Heart left ventricle (tissue), 16 donors: ENCODE measurements around the gene ARHGEF10L. TPM values are rescaled to one million over a fixed set of nuclear protein-coding genes. Genes with fewer than 3 reads are reported as not detected.

Experiments used
- ATAC-seq, 4 donors: fragments of 200-7000 bp; cut with Tn5 transposase; one replicate each; pipeline ENCODE4 v1.9.1; 2020 to 2022; ENCODE audit warnings: moderate library complexity in 4 of 4, mild to moderate bottlenecking in 3 of 4, moderate number of reproducible peaks in 1 of 4
- DNase-seq, 5 donors: peaks; one replicate each; pipeline ENCODE4 v3.0.0-alpha.2; 2020
- H3K27ac ChIP-seq, 12 donors: fragments of 200-600 bp; sonication (generic) in 4 of 12; one replicate each; pipeline versions ENCODE4 v1.5.0 to v1.8.0; 2016 to 2022; ENCODE audit warnings: mild to moderate bottlenecking in 2 of 12
- H3K27me3 ChIP-seq, 9 donors: fragments of 200-600 bp; sonication (generic) in 2 of 9; one replicate each; pipeline versions ENCODE4 v1.5.1 to v1.8.0; 2016 to 2022; ENCODE audit warnings: mild to moderate bottlenecking in 3 of 9
- H3K36me3 ChIP-seq, 9 donors: fragments of 200-600 bp; sonication (generic) in 2 of 9; one replicate each; pipeline versions ENCODE4 v1.5.0 to v1.8.0; 2018 to 2022; ENCODE audit warnings: mild to moderate bottlenecking in 2 of 9
- H3K4me1 ChIP-seq, 12 donors: fragments of 200-600 bp; sonication (generic) in 4 of 12; one replicate each; pipeline versions ENCODE4 v1.5.0 to v1.8.0; 2016 to 2022; ENCODE audit warnings: mild to moderate bottlenecking in 3 of 12
- H3K4me3 ChIP-seq, 12 donors: fragments of 200-600 bp; sonication (generic) in 4 of 12; one replicate each; pipeline versions ENCODE4 v1.5.0 to v1.8.0; 2017 to 2022; ENCODE audit warnings: mild to moderate bottlenecking in 9 of 12, moderate library complexity in 4 of 12
- H3K9me3 ChIP-seq, 12 donors: fragments of 200-600 bp; sonication (generic) in 4 of 12; one replicate each; pipeline versions ENCODE4 v1.5.0 to v1.8.0; 2016 to 2022; ENCODE audit warnings: mild to moderate bottlenecking in 1 of 12
- CTCF ChIP-seq, 12 donors: fragments of 200-600 bp; sonication (generic) in 4 of 12; IDR thresholded peaks; one replicate each; pipeline versions ENCODE4 v1.5.0 to v1.8.0; 2018 to 2022; ENCODE audit warnings: antibody characterized with exemption in 12 of 12, mild to moderate bottlenecking in 5 of 12
- POLR2A ChIP-seq, 2 donors: fragments of 450-650 bp; IDR thresholded peaks; one replicate each; pipeline ENCODE4 v1.6.1; 2017; ENCODE audit warnings: antibody characterized with exemption in 2 of 2, mild to moderate bottlenecking in 2 of 2, moderate library complexity in 2 of 2
- WGBS, 4 donors: extraction: QIAGEN DNeasy Blood & Tissue Kit in 2 of 4; methylation state at CpG; one replicate each; pipeline versions ENCODE4 v1.1.5 to v1.1.7; 2013 to 2018; 5-methylcytosine and 5-hydroxymethylcytosine counted together
- intact Hi-C, 10 donors: fragments of 100-400 bp; cut with DNase I; formaldehyde crosslinking; loops; one replicate each; pipeline versions ENCODE4 v1.11.1 to v1.14.2; 2022
- polyA plus RNA-seq, 2 donors: library from polyadenylated mRNA; stranded (reverse); fragments of 200-250 nt; gene quantifications; one replicate each; pipeline ENCODE4 v1.2.3, GENCODE V29; 2013
- total RNA-seq, 9 donors: library from RNA; depleted of rRNA in 2 of 9; stranded (reverse); fragments of >200 nt in 2 of 9; fragmentation: NEBNext Ultra II Directional in 3 of 9; extraction: Animal tissue kit (Norgen Biotek cat#: 25700) in 3 of 9; gene quantifications; one replicate each; pipeline versions ENCODE4 v1.1.0 to v1.2.4, GENCODE V29; 2016 to 2023
- donor health status: ischemic (EF 13 %, LVEDD 7.1; RV severe dilation, severe dysfunction).
- donor health status: healthy with polysubstance abuse.
- donor health status: DM: no; HTN: yes; CAD: no.
- donor health status: DM: no; HTN: no; CAD: no.
- donor health status: ischemic (EF 25% LVEDD 6.9; RV normal size, moderate dysfunction).
- donor health status: ischemic (EF 25% LVEDD 5.7; RV mildly dilated, moderate dysfunction).
- donor health status: healthy.
- donor health status: DM: yes; HTN: yes; CAD: no.
- donor health status: ischemic (EF 35%, LVEDD 5.7; RV mildly dilated, moderate dysfunction).
- donor health status: nonischemic (EF 11% LVEDD 7.7; RV severe dilation, severe dysfunction).
- donor health status: DM: yes; HTN: yes; CAD: no.
- donor health status: PGD.
- donor health status: ischemic (EF 29% LVEDD 5.4; RV normal size, mild dysfunction).
- donor health status: nonischemic (EF 23%, LVEDD 6.1; RV moderate dilation, normal function).

The ARHGEF10L gene
- total and polyA plus RNA-seq, 11 donors, result 44.6 to 72.8 (median 57.9) TPM

- no peak for ATAC-seq
- intact Hi-C loops, result no loop called here
- Histone ChIP-seq H3K4me3 (no peak overlapping the region), H3K27ac (no peak overlapping the region), H3K27me3 (no peaks in the 10 kb centered on the region), H3K36me3 (no peaks in the 10 kb centered on the region), H3K9me3 (no peaks in the 10 kb centered on the region), H3K4me1 (peaks cover 7 to 35% (median 21%) of the 10 kb centered on the region in 12 donors)
- 74 to 84% (median 76%) methylated on average over 8 of the region's 8 CpGs for WGBS, 4 donors
- TF ChIP-seq POLR2A (IDR thresholded peaks at IDR 0.05) (no peak), CTCF (IDR thresholded peaks at IDR 0.05) (no peak)
- no peak for DNase-seq
Observed at GRCh38 chr1:17553975-17554700, 14.6 kb downstream of the ARHGEF10L start.

- H3K4me1 ChIP-seq, result peaks cover 7 to 34% (median 21%) of the 10 kb centered on the region in 12 donors
- no peaks in the 10 kb centered on the region for H3K9me3 ChIP-seq
- H3K36me3 ChIP-seq, result no peaks in the 10 kb centered on the region
- TF ChIP-seq CTCF (IDR thresholded peaks at IDR 0.05), result no peak
- no peak for TF ChIP-seq POLR2A (IDR thresholded peaks at IDR 0.05)
- no peak overlapping the region for H3K4me3 ChIP-seq
- H3K27ac ChIP-seq, result no peak overlapping the region
- ATAC-seq (no peak), DNase-seq (no peak)
- intact Hi-C loops, result no loop called here
- no peaks in the 10 kb centered on the region for H3K27me3 ChIP-seq
- WGBS, 4 donors, result 72 to 83% (median 78%) methylated on average over 2 of the region's 2 CpGs
Observed at GRCh38 chr1:17554954-17555353, 15.5 kb downstream of the ARHGEF10L start.

- TF ChIP-seq CTCF (IDR thresholded peaks at IDR 0.05), result no peak
- TF ChIP-seq POLR2A (IDR thresholded peaks at IDR 0.05), result no peak
- no peaks in the 10 kb centered on the region for H3K9me3 ChIP-seq
- no peaks in the 10 kb centered on the region for H3K36me3 ChIP-seq
- no peak for DNase-seq
- intact Hi-C loops, result no loop called here
- no peak for ATAC-seq
- WGBS, 4 donors, result 90 to 95% (median 90%) methylated on average over 7 of the region's 7 CpGs
- no peaks in the 10 kb centered on the region for H3K27me3 ChIP-seq
- no peak overlapping the region for H3K4me3 ChIP-seq
- no peak overlapping the region for H3K27ac ChIP-seq
- peaks cover 0 to 34% (median 26%) of the 10 kb centered on the region in 12 donors for H3K4me1 ChIP-seq
Observed at GRCh38 chr1:17557986-17558385, 18.5 kb downstream of the ARHGEF10L start.

- Histone ChIP-seq H3K36me3 (no peaks in the 10 kb centered on the region), H3K4me3 (no peak overlapping the region), H3K27ac (peak overlapping the region in 2 of 12 donors; percentile 81 to 89), H3K4me1 (peaks cover 0 to 38% (median 31%) of the 10 kb centered on the region in 12 donors), H3K27me3 (no peaks in the 10 kb centered on the region), H3K9me3 (no peaks in the 10 kb centered on the region)
- DNase-seq (no peak), ATAC-seq (no peak)
- intact Hi-C loops, result no loop called here
- no peak for TF ChIP-seq CTCF (IDR thresholded peaks at IDR 0.05)
- TF ChIP-seq POLR2A (IDR thresholded peaks at IDR 0.05), result no peak
- WGBS, 4 donors, result 77 to 86% (median 81%) methylated on average over 3 of the region's 3 CpGs
Observed at GRCh38 chr1:17558541-17558940, 19.0 kb downstream of the ARHGEF10L start.
